ENCODE results near the gene PCED1A.

PCED1A gene

DNA sequence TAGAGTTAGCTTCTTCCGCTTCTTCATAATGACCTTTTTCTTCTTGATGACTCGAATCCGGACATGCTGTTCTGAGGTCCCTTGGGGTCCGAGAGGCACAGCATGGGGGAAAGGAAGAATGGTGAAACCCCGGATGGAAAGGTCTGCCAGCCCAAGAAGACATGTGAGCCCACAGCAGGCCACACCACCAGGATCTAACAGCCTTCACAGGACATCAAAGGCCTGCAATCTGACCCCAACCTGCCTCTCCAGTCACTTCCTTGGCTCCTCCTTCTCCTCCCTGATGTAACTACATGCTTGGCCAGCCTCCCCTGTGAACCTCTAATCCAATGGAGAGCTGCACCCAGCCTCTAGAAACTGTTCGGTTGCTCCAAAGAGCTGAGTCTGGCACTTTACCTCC lies 41.6 kb downstream of the PCED1A start:
- TF ChIP-seq, protein P1, sequence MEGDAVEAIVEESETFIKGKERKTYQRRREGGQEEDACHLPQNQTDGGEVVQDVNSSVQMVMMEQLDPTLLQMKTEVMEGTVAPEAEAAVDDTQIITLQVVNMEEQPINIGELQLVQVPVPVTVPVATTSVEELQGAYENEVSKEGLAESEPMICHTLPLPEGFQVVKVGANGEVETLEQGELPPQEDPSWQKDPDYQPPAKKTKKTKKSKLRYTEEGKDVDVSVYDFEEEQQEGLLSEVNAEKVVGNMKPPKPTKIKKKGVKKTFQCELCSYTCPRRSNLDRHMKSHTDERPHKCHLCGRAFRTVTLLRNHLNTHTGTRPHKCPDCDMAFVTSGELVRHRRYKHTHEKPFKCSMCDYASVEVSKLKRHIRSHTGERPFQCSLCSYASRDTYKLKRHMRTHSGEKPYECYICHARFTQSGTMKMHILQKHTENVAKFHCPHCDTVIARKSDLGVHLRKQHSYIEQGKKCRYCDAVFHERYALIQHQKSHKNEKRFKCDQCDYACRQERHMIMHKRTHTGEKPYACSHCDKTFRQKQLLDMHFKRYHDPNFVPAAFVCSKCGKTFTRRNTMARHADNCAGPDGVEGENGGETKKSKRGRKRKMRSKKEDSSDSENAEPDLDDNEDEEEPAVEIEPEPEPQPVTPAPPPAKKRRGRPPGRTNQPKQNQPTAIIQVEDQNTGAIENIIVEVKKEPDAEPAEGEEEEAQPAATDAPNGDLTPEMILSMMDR (IDR thresholded peaks at IDR 0.05) = no peak
- DNase-seq (ENCODE audit: low spot score) = no peak
- Histone ChIP-seq H3K4me3 (no peak overlapping the region), H3K27ac (no peak overlapping the region)

DNA sequence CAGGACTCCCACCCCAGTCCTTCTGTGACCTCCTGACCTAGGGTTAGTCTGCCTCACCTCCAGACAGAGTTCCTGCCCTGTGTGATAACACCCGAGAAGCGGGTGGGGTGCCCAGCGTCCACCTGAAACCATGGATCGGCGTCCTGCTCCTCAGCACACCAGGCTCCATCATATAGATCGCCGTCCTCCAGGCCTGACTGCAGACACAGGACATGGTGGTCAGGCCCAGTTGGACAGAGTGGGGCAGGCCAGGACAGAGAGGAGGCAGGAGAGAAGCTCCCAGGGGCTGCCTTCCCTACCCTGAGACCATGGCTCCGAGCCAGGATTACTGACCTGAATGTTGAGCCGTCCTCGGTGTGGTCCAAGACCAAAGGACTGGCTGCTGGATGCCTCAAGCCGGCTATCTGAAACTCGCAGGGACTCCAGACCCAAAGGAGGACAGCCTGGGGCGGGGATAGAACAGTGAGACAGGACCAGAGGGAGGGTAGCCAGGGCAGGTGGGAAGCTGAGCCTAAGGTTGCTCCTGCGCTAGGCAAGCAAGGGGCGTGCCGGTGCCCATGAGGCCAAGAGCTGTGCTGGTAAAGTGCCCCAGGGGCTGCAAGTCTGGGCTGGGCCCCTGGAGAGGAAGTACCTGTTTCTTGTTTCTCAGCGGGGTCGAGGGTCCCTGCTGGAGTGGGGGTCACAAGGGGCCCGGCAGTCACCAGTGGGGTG lies 42.2 kb downstream of the PCED1A start:
- no peak overlapping the region for H3K4me3 ChIP-seq
- no peak overlapping the region for H3K27ac ChIP-seq
- TF ChIP-seq, protein P1 (IDR thresholded peaks at IDR 0.05) = no peak
- DNase-seq (ENCODE audit: low spot score) = peak; percentile 67

DNA sequence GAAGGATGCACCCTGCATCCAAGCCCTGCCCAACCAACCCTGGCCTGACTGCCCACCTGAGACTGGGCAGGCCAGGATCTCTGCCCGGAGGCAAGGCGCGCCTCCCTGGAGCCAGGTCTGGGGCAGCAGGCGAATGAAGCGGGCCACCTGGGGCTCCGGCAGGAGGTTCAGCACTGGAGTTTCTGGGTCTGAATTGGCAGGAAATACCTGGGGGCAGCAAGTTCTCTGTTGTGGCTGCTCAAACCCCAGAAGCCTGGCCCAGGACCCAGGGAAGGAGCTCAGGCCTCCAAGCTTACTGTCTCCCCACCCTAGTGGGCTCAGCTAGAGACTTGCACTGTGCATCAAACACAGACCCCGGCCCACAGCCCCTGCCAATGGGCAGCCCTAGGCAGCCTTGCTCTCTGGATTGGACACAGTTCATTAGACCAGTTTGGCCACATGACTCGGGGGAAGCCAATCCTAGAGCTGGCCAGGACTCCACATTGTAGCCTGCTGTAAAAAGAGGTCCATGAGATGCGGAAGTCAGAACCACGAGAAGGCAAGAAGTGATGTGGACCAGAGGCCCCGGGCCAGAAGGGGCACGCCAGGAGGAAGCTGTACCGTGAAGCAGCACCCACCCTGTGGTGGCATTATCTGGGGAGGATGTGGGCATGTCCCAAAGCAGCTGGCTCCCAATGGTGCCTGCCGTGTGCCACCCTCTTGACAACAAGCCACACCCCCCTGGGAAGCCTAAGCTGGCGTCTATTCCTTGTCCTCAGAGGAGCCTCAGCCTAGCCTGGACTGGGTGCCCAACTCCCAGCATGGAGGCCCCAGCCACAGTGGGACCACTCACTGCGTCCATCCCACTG lies 43.1 kb downstream of the PCED1A start:
- H3K27ac ChIP-seq = no peak overlapping the region
- TF ChIP-seq, protein P1 (IDR thresholded peaks at IDR 0.05) = no peak
- peak; percentile 43 for DNase-seq (ENCODE audit: low spot score)
- no peak overlapping the region for H3K4me3 ChIP-seq

DNA sequence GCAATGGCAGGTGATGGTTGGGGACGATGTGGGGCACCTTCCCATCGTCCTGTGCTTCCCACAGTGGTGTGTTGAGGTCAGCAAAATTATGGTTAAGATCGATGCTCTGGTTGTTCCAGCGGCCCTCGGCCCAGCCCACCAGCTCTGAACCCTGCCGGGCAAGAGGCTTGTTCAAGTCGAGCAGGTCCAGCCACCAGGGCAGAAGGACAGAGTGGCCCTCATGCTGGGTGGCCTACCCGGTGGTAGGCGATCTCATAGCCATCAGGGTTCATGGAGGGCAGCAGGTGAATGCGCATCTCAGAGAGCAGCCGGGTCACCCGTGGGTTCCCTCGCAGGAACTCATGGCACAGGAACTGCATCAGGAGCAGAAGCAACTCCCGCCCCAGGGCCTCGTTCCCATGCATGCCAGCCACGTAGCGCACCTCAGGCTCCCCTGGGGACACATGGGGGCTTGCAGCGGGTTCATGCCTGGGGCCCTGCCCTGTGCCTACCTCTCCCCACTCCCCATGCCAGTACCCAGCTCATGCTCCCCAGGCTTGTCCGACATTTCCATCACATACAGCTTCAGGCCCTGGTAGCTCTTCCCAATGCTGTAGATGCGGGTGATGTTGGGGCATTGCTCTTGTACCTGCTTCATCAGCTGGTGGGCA lies 44.3 kb downstream of the PCED1A start:
- H3K4me3 ChIP-seq = no peak overlapping the region
- TF ChIP-seq, protein P1 (IDR thresholded peaks at IDR 0.05) = no peak
- no peak overlapping the region for H3K27ac ChIP-seq
- peak; percentile 57 for DNase-seq (ENCODE audit: low spot score)

DNA sequence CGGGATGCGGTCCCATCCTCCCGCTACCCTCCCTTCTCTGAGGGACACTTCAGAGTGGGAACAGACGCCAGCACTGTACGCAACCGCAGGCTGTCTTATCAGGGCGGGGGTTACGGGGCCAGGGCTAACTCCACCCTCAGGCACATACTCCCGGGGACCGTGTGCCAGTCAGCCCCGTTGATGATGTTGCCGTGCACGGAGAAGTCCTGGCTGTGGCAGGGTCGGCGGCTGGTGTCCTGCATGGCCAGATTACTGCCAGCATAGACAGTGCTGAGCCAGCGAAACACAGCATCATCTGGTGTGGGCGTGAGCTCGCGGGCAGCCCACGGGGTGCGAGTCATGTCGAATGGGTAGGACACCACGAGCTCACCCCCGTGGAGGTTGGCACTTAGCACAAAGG lies 45.0 kb downstream of the PCED1A start:
- Histone ChIP-seq H3K4me3 (no peak overlapping the region), H3K27ac (no peak overlapping the region)
- DNase-seq (ENCODE audit: low spot score) = peak; percentile 67
- TF ChIP-seq, protein P1 (IDR thresholded peaks at IDR 0.05) = no peak

DNA sequence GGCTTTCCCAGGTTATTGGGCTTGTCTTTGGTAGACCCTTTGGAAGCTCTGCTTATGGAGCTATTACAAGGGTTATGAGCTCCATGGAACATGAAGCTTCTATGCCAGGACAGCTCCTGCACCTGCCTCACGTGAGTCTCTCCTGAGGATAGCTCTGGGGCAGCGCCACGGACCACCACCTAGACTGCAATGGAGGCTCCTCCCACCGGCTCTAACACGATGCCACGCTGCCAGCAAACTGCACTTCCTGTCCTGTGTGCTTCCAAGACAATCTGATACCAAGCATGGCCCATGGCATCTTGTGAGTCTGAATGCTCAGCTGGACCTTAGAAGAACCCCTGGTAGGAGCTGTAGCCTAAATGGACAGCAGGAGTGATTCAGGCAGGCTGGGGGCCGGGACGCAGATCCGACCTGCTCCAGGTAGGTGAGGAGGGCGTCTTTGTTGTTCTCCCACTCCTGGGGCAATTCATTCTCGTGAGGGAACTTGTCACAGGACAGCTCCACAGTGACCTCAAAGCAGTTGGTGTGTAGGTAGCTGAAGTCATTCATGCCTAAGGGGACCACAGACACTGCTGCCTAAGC lies 45.5 kb downstream of the PCED1A start:
- H3K4me3 ChIP-seq = no peak overlapping the region
- no peak for DNase-seq (ENCODE audit: low spot score)
- TF ChIP-seq, protein P1 (IDR thresholded peaks at IDR 0.05) = no peak
- H3K27ac ChIP-seq = no peak overlapping the region
